EL (cell line): ENCODE measurements around the gene TMEM121.
"Not testable (repeated sequence)": the region's sequence is repeated elsewhere in the genome, so short reads cannot be mapped to it uniquely, and the experiment has no call there.

ENCODE experiments used
- DNase-seq: peaks from one replicate; pipeline ENCODE4 v3.0.0-alpha.2; 2016

TMEM121 gene

GRCh38 chr14:105547072-105547471 is 20.7 kb downstream of the TMEM121 start:
- DNase-seq: not testable (repeated sequence)

GRCh38 chr14:105547741-105548169 is 21.4 kb downstream of the TMEM121 start:
- DNase-seq: no peak

- no peak for DNase-seq
Observed at GRCh38 chr14:105549481-105549880, 23.1 kb downstream of the TMEM121 start.

- no peak for DNase-seq
Observed at GRCh38 chr14:105554022-105554421, 27.6 kb downstream of the TMEM121 start.

- no peak for DNase-seq
Observed at GRCh38 chr14:105554523-105554922, 28.1 kb downstream of the TMEM121 start.

- DNase-seq: not testable (repeated sequence)
Observed at GRCh38 chr14:105557671-105558070, 31.3 kb downstream of the TMEM121 start.

GRCh38 chr14:105558449-105559154 is 32.2 kb downstream of the TMEM121 start:
- DNase-seq: not testable (repeated sequence)

GRCh38 chr14:105559384-105560047 is 33.1 kb downstream of the TMEM121 start:
- DNase-seq: not testable (repeated sequence)

- DNase-seq: not testable (repeated sequence)
Observed at GRCh38 chr14:105560048-105560669, 33.8 kb downstream of the TMEM121 start.

- DNase-seq: not testable (repeated sequence)
Observed at GRCh38 chr14:105561345-105561744, 35.0 kb downstream of the TMEM121 start.

GRCh38 chr14:105562713-105563346 is 36.4 kb downstream of the TMEM121 start:
- DNase-seq: no peak

- no peak for DNase-seq
Observed at GRCh38 chr14:105563347-105563737, 37.0 kb downstream of the TMEM121 start.

- DNase-seq: not testable (repeated sequence)
Observed at GRCh38 chr14:105564536-105564935, 38.2 kb downstream of the TMEM121 start.

- DNase-seq: not testable (repeated sequence)
Observed at GRCh38 chr14:105565185-105565919, 39.0 kb downstream of the TMEM121 start.

GRCh38 chr14:105566248-105567163 is 40.1 kb downstream of the TMEM121 start:
- DNase-seq: not testable (repeated sequence)

- not testable (repeated sequence) for DNase-seq
Observed at GRCh38 chr14:105567164-105568103, 41.1 kb downstream of the TMEM121 start.

- not testable (repeated sequence) for DNase-seq
Observed at GRCh38 chr14:105568140-105568843, 41.9 kb downstream of the TMEM121 start.

GRCh38 chr14:105568859-105569766 is 42.7 kb downstream of the TMEM121 start:
- DNase-seq: no peak
